SK-MEL-5 (cell line): ENCODE measurements around the gene XKR7. TPM values are rescaled to one million over a fixed set of nuclear protein-coding genes. Genes with fewer than 3 reads are reported as not detected.

ENCODE experiments used
- DNase-seq: peaks from one replicate; pipeline ENCODE4 v3.0.0-alpha.2; 2016; ENCODE audit warnings: low read depth, low spot score
- in situ Hi-C: cut with HindIII; loops from 2 replicates; pipeline ENCODE4 v1.10.0; 2016; ENCODE audit warnings: low sequenced_read_pairs, high pct_unique_total_duplicates, low pct_unique_long_range_greater_than_20kb
- total RNA-seq: library from RNA; depleted of rRNA; stranded (reverse); fragments of >200 nt; shearing (Covaris generic); gene quantifications from 2 replicates; pipeline ENCODE4 v1.2.3, GENCODE V29; 2014

XKR7 gene
- total RNA-seq, 1 experiment from 2014 or later, result 0.11 TPM

GRCh38 chr20:31996996-31997395 is 29.0 kb downstream of the XKR7 start:
- DNase-seq, result no peak
- in situ Hi-C loops, result no loop called here

DNA sequence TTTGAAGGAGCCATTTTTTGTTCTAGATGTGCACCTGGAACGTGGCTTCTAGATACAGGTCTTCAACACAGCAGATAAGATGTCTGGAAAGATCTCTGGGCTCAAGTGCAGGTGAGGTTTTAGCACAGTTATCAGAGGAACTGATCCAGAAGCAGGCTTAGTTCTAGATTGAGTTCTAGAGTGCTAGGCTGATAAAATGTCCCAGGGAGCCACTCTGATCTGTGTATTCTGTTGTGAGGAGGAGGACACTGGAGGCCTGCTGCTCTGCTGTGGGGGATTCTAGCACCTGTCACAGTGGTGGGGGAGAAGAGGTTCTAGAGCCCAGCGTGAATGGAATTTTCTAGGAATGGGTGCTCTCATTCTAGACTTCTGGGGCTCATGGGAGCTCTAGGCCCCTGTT is 30.3 kb downstream of the XKR7 start:
- in situ Hi-C loops, result no loop called here
- no peak for DNase-seq

DNA sequence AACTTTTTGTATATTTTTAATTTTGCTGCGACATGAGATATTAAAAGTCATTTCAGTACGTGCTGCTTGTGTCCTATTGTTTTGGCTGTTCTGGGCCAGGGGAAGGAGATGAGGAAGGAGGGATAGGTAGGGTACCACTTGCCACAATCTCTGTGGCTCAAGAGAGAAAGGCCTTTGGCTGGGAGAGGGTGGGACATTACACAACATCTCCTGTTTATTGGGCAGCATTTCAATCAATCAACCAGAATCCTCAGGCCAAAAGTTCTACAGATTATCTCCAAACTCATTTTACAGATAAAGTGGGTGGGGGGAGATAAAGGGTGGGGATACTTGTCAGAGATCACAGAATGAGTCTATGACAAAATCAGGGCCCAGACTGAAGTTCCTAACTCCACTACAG is 35.4 kb downstream of the XKR7 start:
- in situ Hi-C loops, result no loop called here

GRCh38 chr20:32004963-32005362 is 37.0 kb downstream of the XKR7 start:
- DNase-seq, result peak; percentile 71
- in situ Hi-C loops, result no loop called here

More for the DNA sequence above, 35.4 kb downstream of the XKR7 start:
- DNase-seq, result no peak

DNA sequence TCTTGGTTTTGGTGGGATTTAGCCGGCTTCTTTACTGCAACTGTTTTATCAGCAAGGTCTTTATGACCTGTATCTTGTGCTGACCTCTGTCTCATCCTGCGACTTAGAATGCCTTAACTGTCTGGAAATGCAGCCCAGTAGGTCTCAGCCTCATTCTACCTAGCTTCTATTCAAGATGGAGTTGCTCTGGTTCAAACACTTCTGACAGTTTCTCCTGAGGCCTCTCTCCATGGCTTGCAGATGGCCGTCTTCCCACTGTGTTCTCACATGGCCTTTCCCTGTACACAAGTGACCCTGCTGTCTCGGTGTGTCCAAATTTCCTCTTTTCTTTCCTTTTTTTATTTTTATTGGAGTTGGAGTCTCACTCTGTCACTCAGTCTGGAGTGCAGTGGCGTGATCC is 38.1 kb downstream of the XKR7 start:
- no peak for DNase-seq
- in situ Hi-C loops, result no loop called here

GRCh38 chr20:32006841-32007786 is 39.2 kb downstream of the XKR7 start:
- no peak for DNase-seq
- in situ Hi-C loops, result no loop called here

- in situ Hi-C loops, result no loop called here
- no peak for DNase-seq
These were observed 40.1 kb downstream of the XKR7 start for GRCh38 chr20:32007787-32008616.

DNA sequence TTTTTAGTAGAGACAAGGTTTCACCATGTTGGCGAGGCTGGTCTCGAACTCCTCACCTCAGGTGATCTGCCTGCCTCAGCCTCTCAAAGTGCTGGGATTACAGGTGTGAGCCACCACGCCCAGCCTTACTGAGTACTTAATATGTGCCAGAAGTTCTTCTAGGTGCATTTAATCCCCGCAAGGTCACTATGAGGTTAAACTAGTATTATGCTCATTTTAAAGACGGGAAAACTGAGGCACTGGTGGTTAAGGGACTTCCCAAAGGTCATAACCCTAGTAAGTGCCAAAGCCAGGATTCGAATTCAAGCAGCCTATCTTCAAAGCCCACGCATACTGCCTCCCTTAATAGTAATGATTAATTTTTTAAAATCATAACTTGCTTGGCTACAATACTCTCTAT is 41.6 kb downstream of the XKR7 start:
- no peak for DNase-seq
- in situ Hi-C loops, result no loop called here

DNA sequence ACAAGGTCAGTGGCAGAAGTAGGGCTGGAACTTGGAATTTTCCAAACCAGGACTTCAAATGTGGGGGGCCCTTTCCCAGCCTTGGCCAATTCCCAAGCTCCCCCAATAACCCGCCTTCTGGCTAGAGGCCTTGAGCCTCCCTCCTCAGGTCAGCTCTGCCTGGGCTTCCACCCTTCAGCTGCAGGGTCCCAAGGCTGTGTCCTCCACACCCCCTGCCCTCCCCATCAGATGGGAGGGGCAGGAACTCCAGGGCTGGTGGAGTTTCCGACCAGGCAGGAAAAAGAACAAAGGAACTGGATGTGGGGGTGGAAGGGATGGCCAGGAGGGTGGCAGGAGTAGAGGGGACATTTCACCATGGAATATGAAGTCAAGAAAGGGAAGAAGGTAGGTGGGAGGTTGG is 42.1 kb downstream of the XKR7 start, which contains the start of gene CCM2L:
Gene CCM2L (plus strand): TSS at position 338 of the 400 bp plus-strand sequence. CDS start 17 bp downstream, at position 355.
- no peak for DNase-seq
- in situ Hi-C loops, result no loop called here

DNA sequence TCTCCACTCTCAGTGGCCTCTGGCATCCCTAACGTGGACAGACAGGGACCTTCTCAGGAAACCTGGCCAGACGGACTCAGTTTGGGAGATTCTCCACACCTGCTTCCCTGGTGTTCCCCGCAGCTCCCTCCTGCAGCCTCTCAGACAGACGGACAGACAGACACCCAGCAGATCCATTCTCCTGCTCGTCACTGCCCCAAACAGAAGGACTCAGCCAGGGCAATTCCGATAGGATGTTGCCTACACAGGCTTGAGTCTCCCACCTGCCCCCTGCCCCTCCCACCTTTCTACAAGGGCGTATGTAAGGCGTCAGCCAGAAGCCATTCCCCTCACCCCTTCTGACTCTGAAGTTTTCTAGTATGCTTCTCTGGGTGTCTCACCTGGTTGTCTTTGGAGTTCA is 42.7 kb downstream of the XKR7 start:
- DNase-seq, result no peak
- in situ Hi-C loops, result no loop called here

GRCh38 chr20:32012159-32012688 is 44.3 kb downstream of the XKR7 start:
- in situ Hi-C loops, result no loop called here

GRCh38 chr20:32013326-32013725 is 45.4 kb downstream of the XKR7 start:
- in situ Hi-C loops, result no loop called here
- DNase-seq, result no peak

More at GRCh38 chr20:32012159-32012688, 44.3 kb downstream of the XKR7 start:
- DNase-seq, result no peak

- no peak for DNase-seq
- in situ Hi-C loops, result no loop called here
These were observed 49.8 kb downstream of the XKR7 start for GRCh38 chr20:32017711-32018251.

GRCh38 chr20:32018269-32019155 is 50.6 kb downstream of the XKR7 start:
- DNase-seq, result peak; percentile 64
- in situ Hi-C loops, result no loop called here

GRCh38 chr20:32019156-32019510 is 51.2 kb downstream of the XKR7 start:
- DNase-seq, result peak; percentile 48
- in situ Hi-C loops, result no loop called here

DNA sequence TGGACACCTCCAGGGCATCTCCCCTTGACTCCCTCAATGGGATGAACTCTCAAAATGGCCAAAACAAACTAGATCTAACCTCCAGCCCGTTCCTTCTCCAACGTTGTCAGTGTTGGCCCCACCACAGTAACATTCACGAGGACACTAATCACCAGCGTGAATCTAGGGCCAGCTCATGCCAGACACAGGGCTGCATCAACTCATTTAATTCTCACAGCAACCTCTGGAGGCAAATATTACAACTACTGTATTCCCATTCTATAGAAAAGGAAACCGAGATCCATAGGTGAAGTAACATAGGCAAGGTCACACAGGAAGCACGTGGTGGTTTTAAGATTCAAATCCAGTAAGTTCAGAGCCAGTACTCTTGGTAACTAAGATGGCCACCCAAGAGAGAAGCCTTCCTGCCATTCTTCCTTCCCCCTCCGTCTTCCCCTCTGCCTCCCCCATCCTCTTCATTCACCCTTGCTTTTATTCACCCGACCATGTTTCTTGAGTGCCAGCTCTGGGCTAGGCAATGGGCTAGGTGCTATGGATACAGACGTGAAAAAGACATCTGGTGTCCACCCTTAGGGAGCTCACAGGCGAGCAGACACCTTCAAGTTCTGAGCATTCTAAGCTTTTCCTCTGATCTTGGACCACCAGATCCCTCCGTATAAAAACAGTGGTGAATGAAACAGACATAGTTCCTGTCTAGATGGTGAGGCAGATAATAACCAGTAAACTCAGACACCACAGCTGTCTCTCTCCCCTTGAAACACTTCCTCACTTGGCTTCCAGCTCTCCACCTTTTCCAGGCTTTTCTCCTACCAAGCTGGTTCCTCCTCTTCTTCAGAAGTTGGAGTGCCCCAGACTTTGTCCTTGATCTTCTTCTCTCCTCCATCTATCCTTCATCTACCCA is 51.9 kb downstream of the XKR7 start:
- no peak for DNase-seq
- in situ Hi-C loops, result no loop called here
